NT2/D1 (cell line): ENCODE data around the gene SPNS3.

ENCODE experiments used
- SUZ12 ChIP-seq: IDR thresholded peaks from 2 replicates; pipeline ENCODE4 v1.6.1; 2011; ENCODE audit not compliant: insufficient read length, insufficient read depth; ENCODE audit errors: extremely low read depth
- YY1 ChIP-seq: IDR thresholded peaks from 2 replicates; pipeline ENCODE4 v1.6.1; 2011; ENCODE audit not compliant: insufficient read length, insufficient read depth
- ZNF274 ChIP-seq: IDR thresholded peaks from 2 replicates; pipeline ENCODE4 v1.6.1; 2011; ENCODE audit warnings: mild to moderate bottlenecking, low read depth, low read length

- TF ChIP-seq ZNF274, result no peak
- TF ChIP-seq YY1, result no peak
- TF ChIP-seq SUZ12, result no peak
Measured at GRCh38 chr17:4405699-4406098, 28.0 kb upstream of the SPNS3 start.
